Stimulated activated naive CD8-positive, alpha-beta T cell treated with anti-CD3 and anti-CD28 coated beads, Interleukin-15, Interleukin-2, amounts not matched to agents 100 U/mL and 50 U/mL, for 24 hours (primary cell): Measurements from ENCODE around the gene GRPR.
A peak's percentile ranks its signal among the peaks of the same experiment; 100 is the strongest.
"Not testable (repeated sequence)": the region's sequence is repeated elsewhere in the genome, so short reads cannot be mapped to it uniquely, and the experiment has no call there.

Source experiments
- ATAC-seq: fragments of 150-1000 bp; cut with Tn5 transposase; one replicate; pipeline ENCODE4 v1.10.0; 2021
- DNase-seq: peaks from one replicate; pipeline ENCODE4 v3.0.0; 2021

The GRPR gene

DNA sequence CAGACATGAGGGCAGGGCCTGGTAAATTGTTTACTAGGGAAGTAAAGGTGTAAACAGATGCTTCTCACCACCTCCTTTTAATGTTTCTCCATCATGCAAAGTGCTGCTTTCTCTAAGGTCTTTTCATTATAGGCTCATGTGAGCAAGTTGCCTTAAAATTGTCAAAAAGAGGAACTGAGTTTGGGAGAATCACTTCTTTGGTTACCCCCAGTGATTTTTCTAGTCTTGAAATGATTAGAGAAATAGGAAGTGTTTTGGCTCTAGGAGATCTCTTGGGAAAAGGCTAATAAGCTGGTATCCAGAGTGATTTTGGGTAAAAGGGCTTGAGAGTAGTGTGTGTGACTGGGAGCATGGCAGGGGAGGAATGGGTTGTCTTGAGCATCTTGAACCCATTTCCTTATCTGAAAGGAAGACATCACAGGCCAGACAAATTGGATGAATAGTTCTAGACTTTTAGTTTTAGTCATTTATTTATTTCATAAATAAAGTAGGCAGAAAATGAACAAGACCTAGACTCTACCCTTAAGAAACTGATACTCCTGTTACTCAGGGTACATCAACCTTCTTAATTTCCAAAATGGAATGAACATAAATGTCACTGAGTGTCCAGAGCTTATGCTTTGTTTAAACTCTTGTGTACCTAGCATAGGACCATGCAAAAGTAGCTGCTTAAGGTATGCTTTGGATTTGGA lies 14.2 kb downstream of the GRPR start:
- DNase-seq (no peak), ATAC-seq (no peak)

GRCh38 chrX:16138108-16138427 lies 14.7 kb downstream of the GRPR start:
- no peak for DNase-seq
- ATAC-seq: no peak

DNA sequence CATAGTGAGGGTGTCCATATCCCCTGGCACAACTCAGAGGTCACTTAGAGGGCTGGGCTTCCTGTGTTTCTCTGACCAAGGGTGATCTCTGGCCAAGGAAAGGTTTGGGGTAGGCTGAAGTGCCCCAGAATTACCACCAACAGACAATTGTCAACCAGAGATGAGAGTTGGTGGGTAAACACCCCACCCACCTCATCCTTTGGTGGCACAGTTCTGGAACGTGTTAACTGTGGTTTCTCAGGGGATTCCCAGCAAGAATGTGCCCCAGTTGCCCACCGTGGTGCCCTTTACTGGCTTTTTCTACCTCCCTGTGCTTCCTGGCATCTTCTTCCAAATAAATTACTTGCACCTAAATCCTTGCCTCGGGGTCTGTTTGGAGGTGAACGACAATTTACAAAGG lies 17.1 kb downstream of the GRPR start:
- DNase-seq: peak; percentile 16
- ATAC-seq: peak; percentile 61

DNA sequence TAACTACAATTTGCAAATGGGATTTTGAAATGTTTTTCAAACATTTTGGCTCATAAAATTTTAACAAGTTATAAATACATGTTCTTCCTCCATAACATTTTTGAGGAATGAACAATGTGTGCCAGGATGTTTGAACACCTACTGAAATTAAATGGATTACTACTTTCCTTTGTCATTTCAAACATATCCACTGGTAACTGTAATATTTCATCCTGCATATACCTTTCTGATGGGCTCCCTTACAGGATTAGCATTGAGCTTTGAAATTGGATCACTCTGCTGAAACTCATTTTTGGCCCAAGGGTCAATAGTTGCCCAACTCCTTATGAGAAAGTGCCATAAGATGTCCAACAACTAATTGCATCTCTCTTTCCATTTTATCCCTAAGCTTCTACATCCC lies 17.6 kb downstream of the GRPR start:
- DNase-seq (no peak), ATAC-seq (no peak)

DNA sequence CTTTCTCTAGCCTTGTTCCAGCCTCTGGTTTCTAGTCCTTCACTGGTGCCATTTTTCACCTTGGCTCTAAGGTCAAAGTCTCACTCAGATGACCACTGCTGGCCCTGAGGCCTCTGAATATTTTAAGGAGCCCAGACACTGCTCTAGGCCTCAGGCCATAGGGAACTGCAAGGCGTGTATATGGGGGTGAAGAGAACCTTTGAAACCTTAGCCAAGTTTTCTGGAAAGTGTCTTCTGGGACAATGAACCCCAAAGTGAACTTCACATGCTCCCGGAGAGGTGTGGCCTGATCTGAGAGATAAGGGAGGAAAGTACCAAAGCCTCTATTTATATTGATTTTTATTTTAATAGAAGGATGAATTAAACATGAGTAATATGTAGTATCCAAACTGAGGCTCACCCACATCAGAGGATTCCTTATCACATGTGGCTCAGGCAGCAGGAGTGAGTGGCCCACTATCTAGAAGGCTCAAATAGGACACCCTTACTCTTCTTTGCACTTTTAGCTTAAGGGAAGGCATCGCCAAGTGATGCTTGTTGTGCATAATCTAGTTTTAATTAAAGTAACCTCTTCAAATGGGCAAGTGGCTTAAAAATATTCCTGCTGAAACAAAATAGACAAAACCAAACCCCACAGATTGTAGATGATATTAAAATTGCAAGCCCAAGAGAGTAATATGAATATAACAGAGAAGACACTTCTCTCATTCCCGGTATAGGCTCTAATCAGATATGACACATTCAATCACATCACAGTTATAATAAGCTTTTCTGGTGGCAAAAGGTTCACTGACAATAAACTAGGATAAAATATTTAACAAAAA lies 18.3 kb downstream of the GRPR start:
- DNase-seq: no peak
- ATAC-seq: no peak

DNA sequence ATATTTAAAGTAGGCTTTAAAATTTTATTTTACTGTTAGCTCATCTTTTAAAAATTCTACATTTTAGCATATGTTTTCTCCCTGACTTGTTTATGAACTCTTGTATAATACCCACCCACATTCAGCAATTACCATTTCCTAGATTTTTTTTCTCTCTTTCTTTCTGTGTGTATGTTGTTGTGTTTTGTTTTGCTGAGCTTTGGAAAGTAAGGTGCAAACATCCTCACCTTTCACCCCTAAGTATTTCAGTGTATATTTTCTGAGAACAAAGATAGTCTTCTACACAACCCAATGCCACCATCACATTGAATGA lies 18.8 kb downstream of the GRPR start:
- no peak for DNase-seq
- ATAC-seq: no peak

DNA sequence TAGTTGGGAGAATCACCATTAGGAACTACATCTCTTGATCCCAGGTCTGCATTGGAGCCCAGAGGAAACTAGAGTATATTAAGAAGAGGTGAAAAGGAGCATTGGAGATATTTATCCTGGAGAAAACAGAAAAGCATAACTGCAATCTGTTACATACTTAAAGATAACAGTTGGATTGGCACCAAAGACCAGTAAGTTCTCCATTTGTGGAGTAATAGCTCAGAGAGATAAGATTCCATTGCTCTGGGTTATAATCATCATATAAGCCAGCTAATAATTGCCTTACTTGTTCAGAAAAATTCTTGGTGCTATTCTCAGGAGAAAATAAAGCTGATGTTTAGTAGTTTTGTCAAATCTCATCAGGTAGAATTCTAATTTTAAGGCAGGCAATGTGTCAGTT lies 20.6 kb downstream of the GRPR start:
- DNase-seq (no peak), ATAC-seq (no peak)

GRCh38 chrX:16144420-16144819 lies 21.1 kb downstream of the GRPR start:
- DNase-seq: no peak
- no peak for ATAC-seq

- not testable (repeated sequence) for DNase-seq, ATAC-seq
These were observed 21.7 kb downstream of the GRPR start for GRCh38 chrX:16145093-16145492.

DNA sequence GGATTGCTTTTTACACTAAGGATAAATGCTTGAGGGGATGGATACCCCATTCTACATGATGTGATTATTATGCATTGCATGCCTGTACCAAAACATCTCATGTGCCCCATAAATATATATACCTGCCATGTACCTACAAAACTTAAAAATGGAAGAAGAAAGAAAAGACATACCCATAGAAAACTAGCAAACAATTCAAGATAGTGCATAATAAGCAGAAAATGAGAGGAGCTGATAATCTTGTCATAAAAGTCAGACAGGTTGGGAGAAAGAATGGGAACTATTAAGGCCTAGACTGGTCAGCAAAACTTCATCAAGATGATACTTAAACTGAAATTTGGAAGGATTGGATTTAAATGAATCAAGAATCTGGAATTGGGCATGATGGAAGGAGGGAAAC lies 22.3 kb downstream of the GRPR start:
- DNase-seq: no peak
- no peak for ATAC-seq

DNA sequence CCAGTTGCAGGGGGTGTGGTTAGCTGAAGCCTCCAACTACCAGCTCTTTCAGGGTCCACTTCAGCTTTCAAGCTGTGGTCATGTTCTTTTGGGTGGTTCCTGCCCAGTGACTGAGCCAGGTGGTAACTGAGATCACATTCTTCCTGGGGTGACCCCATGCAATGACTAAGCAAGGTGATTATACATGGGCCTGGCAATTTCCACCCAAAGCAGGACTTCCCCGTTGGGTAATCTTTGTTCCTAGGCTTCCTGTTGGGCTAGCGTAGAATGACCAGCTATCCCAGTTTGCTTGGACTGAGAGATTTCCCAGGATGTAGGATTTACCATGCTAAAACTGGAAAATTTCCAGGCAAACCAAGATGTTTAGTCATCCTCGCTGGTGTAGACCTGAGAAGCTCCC lies 25.5 kb downstream of the GRPR start:
- no peak for ATAC-seq
- DNase-seq: no peak

- ATAC-seq (no peak), DNase-seq (no peak)
These were observed 32.3 kb downstream of the GRPR start for GRCh38 chrX:16155581-16156096.

- DNase-seq (no peak), ATAC-seq (no peak)
These were observed 33.4 kb downstream of the GRPR start for GRCh38 chrX:16156692-16157331.

DNA sequence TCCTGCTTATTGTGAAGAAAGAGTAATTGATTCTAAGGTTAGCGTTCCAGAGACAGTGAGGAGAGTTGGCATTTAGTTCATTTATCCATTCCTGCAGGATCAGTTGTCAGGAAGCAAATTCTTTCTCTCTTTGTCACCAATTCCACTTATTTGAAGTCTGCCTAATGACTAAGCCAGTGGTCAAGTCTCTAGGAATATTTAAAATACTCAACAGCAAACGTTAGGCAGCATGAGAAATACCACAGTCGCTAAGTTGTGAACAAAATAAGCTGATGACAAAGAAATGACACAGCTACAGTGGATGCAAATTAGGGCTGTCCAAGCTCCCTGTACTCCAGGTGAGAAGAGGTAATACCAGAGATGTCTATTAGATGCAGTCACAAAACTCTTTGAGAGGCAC lies 37.4 kb downstream of the GRPR start:
- DNase-seq: no peak

GRCh38 chrX:16161173-16161572 lies 37.8 kb downstream of the GRPR start:
- ATAC-seq, DNase-seq: not testable (repeated sequence)

More for the DNA sequence above, 37.4 kb downstream of the GRPR start:
- no peak for ATAC-seq

DNA sequence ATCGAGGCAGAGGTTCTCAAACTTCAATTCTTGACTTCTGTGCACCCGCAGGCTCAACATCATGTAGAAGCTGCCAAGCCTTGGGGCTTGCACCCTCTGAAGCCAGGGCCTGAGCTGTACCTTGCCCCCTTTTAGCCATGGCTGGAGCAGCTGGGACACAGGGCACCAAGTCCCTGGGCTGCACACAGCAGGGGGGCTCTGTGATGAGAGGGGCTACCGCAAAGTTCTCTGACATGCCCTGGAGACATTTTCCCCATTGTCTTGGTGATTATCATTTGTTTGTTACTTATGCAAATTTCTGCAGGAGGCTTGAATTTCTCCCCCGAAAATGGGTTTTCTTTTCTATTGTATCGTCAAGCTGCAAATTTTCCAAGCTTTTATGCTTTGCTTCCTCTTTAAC lies 39.0 kb downstream of the GRPR start:
- ATAC-seq: no peak
- DNase-seq: no peak

DNA sequence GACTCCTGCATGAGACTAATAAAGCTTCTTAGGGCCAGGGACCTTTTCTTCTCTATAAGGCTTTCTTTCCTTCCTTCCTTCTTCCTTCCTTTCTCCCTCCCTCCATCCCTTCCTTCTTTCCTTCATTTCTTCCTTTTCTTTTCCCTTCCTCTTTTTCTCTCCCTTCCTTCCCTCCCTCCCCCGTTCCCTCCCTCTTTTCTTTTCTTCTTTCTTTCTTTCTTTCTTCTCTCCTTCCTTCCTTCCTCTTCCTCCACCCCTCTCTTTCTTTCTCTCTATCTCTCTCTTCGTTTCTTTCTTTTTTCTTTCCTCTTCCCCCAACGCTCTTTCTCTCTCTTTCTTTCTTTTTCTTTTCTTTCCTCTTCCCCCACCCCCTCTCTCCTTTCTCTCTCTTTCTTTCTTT lies 41.4 kb downstream of the GRPR start:
- ATAC-seq (no peak), DNase-seq (no peak)

DNA sequence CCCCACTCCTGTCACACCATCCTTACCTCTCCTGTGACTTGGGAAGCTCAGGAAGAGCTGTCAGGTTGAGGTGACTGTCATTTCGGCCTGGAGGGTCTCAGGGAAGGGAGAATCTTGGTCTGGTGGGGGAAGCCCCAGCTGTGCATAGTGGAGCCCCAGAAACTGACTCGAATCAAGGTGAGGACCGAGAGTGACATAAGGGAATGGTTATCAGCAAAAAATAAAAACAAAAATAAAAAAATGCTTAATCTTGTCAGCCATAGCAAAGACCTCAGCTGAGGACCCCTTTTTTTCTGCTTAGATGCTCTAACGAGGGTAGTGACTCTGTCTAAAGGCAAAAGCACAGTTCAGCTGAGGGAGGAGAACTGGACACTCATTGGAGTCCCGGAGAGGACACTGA lies 43.8 kb downstream of the GRPR start, which contains the start of gene MAGEB17:
Gene MAGEB17, plus strand, starts transcription at position 301 of the 400 bp plus-strand sequence. CDS start 2,902 bp downstream, outside the sequence.
- no peak for DNase-seq
- no peak for ATAC-seq

DNA sequence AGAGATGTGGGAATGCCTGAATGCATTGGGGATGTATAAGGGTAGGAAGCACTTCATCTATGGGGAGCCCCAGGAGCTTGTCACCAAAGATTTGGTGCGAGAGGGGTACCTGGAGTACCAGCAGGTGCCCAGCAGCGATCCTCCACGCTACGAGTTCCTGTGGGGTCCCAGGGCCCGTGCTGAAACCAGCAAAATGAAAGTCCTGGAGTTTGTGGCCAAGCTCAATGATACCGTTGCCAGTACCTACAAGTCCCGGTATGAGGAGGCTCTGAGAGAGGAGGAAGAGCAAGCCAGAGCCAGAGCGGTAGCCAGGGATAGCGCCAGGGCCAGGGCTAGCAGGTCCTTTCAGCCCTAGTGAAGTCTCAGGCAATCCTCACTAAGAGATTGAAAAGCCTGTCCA lies 47.7 kb downstream of the GRPR start:
- DNase-seq (no peak), ATAC-seq (no peak)

DNA sequence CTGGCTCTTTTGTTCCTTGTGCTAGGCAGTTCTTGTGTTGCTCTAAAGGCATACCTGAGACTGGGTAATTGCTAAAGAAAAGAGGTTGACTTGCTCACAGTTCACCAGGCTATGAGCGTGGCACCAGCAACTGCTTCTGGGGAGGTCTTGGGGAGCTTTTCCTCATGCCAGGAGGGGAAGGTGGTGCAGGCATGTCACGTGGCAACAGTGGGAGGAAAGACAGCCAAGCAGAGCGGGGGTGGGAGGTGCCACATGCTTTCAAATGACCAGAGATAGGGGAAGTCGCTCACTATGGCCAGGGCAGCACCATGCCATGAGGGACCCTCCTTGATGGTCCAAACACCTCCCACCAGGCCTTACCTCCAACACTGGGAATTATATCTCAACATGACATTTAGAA lies 48.6 kb downstream of the GRPR start:
- DNase-seq: no peak
- no peak for ATAC-seq

DNA sequence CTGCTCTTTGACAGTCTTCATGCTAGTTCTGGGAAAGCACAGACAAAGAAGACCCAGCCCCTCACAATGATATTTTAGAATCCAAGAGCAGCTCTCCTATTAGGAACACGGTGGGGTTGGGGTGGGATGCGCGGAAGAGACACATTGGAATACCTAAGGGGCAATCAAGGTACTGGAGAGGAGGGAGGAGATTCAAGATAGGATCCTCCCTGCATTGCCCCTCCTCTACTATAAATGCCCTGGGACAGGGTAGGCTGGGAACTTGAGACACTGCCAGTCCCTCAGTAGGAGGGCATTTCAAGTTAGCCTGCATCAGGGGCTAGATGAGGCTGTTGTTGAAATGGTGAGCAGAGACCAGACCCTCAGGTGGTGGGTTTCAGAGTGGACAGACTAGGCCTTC lies 49.0 kb downstream of the GRPR start:
- ATAC-seq (no peak), DNase-seq (no peak)

DNA sequence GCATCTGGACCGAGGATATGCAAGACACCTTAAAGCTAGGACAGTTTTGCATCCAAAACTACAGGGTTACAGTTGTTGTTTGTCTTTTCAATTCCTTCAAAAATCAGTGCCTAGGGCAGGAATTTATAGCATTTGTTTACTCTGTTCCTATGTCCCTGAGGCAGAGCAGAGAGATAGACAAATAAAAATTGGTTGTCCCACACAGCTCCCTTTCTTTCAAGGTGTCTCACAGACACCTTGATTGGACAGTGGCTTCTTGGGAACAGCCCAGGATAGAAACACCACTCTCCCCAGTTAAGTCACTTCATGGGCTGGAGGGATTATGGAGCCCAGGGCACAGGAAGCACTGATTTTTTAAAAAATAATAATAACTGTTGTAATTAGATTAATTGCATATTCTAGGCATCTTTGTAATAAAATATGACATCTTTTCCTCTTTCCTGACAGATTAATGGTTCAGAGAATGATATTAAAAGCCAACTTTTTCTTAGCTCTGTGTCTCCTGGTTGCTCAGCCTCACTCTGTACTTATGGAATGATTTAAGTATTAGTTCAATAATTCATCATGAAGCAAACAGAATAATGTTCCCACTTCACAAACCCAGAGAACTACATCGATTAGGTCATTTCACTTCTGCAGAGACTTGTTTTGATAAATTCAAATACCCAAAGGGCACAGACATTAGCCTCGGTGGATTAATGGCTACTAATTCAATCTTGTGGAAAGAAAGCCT lies 52.1 kb downstream of the GRPR start:
- no peak for ATAC-seq
- no peak for DNase-seq

DNA sequence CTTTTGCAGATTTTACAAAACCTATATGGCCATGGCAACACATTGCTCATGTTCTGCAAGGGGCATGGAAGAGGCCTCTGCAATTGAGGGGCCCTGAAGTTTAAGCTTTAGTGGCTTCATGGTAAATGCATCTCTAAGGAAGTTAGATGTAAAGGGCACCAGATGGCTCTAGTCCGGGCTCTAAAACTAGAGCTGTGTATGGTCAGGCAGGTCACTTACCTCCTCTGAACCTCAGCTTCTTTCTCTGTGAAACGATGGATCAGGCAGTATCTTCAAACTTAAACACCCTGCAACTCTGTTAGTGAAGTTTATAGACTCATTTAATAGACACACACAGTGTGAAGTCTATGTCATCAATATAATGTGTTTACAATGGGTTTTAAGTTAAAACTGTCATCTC lies 53.9 kb downstream of the GRPR start:
- DNase-seq: no peak
- no peak for ATAC-seq
